Dendritic cell treated with granulocyte-macrophage colony-stimulating factor and Interleukin-4, amounts not matched to agents 40 ng/mL and 50 ng/mL, for 4 days (primary cell): Measurements from ENCODE around the gene ATP6V1G2.

Experiments used
- H3K27ac Mint-ChIP-seq: one replicate; pipeline ENCODE4 v1.8.0; 2022; ENCODE audit warnings: mild to moderate bottlenecking, mixed read lengths
- H3K27me3 Mint-ChIP-seq: one replicate; pipeline ENCODE4 v1.8.0; 2022; ENCODE audit warnings: mild to moderate bottlenecking, mixed read lengths
- H3K36me3 Mint-ChIP-seq: one replicate; pipeline ENCODE4 v1.8.0; 2022; ENCODE audit warnings: low read depth, mixed read lengths
- H3K4me1 Mint-ChIP-seq: one replicate; pipeline ENCODE4 v1.8.0; 2022; ENCODE audit warnings: low read depth, mixed read lengths
- H3K4me3 Mint-ChIP-seq: one replicate; pipeline ENCODE4 v1.8.0; 2022; ENCODE audit warnings: mild to moderate bottlenecking, moderate library complexity, mixed read lengths
- H3K9me3 Mint-ChIP-seq: one replicate; pipeline ENCODE4 v1.8.0; 2022; ENCODE audit warnings: mixed read lengths
- intact Hi-C: fragments of 100-400 bp; cut with micrococcal nuclease; formaldehyde crosslinking; loops from one replicate; pipeline ENCODE4 v1.15.0; 2022

The ATP6V1G2 gene

DNA sequence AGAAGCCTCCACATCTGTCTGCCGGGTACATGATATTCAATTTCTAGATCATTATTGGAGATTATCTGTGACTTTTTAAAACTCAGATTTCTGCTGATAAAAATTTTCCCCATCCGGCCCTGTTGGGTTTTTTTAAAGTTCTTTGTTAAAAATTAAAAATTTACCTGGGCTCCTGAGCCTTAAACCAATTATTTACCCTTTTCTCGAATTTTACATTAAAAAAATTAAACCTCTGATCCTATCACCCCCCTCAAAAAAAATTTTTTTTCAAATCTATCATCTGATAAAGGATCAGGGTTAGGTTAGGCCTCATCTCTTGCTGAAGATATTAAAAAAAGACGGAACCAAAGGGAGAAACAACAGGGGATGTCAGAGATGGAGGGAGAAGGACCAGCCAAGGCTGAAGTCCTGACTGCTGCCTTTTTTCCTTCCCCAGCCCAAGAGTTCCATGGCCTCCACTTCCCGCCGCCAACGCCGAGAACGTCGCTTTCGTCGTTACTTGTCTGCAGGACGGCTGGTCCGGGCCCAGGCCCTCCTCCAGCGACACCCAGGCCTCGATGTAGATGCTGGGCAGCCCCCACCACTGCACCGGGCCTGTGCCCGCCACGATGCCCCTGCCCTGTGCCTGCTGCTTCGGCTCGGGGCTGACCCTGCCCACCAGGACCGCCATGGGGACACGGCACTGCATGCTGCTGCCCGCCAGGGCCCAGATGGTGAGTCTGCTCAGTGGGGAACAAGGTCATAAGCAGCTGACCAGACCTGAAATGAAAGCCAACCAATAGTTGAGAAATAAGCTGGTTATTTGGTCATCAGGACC lies 1.5 kb upstream of the ATP6V1G2 start:
- intact Hi-C loops: loop anchor here (2.0 to 5.0 kb wide), 2 partner anchors 53 to 284 kb away; no protein-coding TSS in a partner anchor
- H3K4me1 Mint-ChIP-seq: peaks cover 34% of the 10 kb centered on the region
- peak overlapping the region; percentile 77 for H3K4me3 Mint-ChIP-seq
- no peaks in the 10 kb centered on the region for H3K27me3 Mint-ChIP-seq
- H3K36me3 Mint-ChIP-seq: peaks cover 31% of the 10 kb centered on the region
- H3K9me3 Mint-ChIP-seq: no peaks in the 10 kb centered on the region
- H3K27ac Mint-ChIP-seq: peak overlapping the region; percentile 80

DNA sequence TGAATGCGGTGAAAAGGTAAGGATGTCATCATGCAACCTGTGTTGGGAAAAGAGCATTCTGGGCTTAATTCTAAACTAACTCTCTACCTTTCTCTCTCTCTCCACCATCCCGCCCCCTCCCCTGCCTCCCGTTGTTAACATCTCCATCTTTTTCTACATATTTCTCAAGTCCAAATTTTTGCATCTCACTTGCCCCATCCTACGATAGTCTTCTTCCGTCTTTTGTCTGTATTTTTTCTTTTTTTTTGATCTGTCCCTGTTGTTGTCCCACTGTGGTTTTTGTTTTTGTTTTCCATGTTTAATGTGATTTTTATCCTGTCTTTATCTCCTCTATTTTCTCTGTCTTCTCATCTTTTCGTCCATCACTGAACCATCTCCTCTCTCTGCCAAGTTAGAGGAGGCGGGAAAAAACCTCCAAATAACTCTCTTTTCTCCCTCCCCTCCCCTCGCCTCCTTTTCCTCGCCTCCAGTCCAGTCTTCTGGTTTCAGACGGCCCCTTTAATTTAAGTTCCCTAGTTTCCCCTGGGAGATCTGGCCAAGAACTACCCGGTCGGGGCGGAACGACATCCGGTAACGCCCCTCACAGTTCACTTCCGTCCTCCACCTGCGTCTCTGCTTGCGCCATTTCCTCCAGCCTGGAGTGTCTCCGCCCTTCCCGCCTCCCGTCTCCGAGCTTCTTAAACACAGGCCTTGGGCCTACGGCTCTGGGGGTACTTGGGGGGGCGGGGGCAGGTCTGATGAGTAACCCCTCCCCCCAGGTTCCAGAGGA lies 734 bp upstream of the ATP6V1G2 start, which contains the start of gene NFKBIL1:
Gene NFKBIL1, plus strand, starts transcription at position 651 of the 769 bp plus-strand sequence. Its CDS starts 87 bp downstream, at position 738.
- peaks cover 34% of the 10 kb centered on the region for H3K4me1 Mint-ChIP-seq
- H3K27me3 Mint-ChIP-seq: no peaks in the 10 kb centered on the region
- peaks cover 28% of the 10 kb centered on the region for H3K36me3 Mint-ChIP-seq
- H3K27ac Mint-ChIP-seq: peak within 1 kb of the TSS; percentile 80
- peak within 1 kb of the TSS; percentile 77 for H3K4me3 Mint-ChIP-seq
- intact Hi-C loops: loop anchor here (2.0 to 5.0 kb wide), 2 partner anchors 52 to 285 kb away; no protein-coding TSS in a partner anchor
- H3K9me3 Mint-ChIP-seq: no peaks in the 10 kb centered on the region

DNA sequence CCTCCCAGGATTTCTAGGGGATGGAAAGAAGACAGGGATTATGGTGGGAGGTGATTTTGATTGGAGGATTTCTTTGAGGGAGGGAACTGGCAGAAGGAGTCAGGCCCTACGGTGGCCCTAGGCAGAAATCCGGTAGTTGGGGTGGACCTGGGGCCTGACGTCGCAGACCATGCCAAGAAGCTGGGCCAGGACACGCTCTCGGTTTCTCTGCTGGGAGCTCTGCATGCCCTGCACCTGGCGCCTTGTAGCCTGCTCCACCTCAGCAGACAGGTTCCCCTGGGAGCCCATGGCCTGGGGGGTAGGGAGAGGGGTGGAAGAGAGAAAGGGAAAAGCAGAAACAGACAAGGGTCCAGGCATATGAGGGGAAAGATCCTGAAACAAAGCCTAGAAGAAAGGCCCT lies 1.1 kb downstream of the ATP6V1G2 start:
- no peak overlapping the region for H3K4me3 Mint-ChIP-seq
- H3K9me3 Mint-ChIP-seq: no peaks in the 10 kb centered on the region
- intact Hi-C loops: loop anchor here (5.0 kb wide), 1 partner anchor 287 kb away; no protein-coding TSS in a partner anchor
- H3K36me3 Mint-ChIP-seq: peaks cover 29% of the 10 kb centered on the region
- H3K4me1 Mint-ChIP-seq: peaks cover 39% of the 10 kb centered on the region
- H3K27me3 Mint-ChIP-seq: no peaks in the 10 kb centered on the region
- no peak overlapping the region for H3K27ac Mint-ChIP-seq

DNA sequence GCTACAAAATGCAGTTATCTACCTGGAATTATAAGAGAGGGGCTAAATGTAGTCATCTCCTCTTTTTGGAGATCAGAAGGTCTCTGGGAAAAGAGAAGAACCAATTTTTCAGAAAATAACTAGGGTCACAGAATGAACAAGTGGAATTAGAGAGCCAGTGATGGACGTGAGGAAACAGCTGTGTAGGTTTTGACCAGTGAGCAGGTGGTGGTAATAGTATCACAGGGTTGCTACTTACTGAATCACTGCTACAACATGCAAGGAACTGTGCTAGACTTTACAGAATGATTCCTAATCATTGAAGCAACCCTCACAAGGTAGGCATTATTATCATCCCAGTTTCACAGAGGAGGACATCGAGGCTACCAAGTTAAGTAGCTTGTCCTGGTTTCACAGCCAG lies 1.7 kb downstream of the ATP6V1G2 start:
- H3K27ac Mint-ChIP-seq: no peak overlapping the region
- H3K9me3 Mint-ChIP-seq: no peaks in the 10 kb centered on the region
- H3K36me3 Mint-ChIP-seq: peaks cover 29% of the 10 kb centered on the region
- H3K4me1 Mint-ChIP-seq: peaks cover 45% of the 10 kb centered on the region
- intact Hi-C loops: loop anchor here (5.0 kb wide), 2 partner anchors 123 to 288 kb away; partner anchors contain the start of genes CSNK2B and LY6G5B
- no peaks in the 10 kb centered on the region for H3K27me3 Mint-ChIP-seq
- H3K4me3 Mint-ChIP-seq: no peak overlapping the region

DNA sequence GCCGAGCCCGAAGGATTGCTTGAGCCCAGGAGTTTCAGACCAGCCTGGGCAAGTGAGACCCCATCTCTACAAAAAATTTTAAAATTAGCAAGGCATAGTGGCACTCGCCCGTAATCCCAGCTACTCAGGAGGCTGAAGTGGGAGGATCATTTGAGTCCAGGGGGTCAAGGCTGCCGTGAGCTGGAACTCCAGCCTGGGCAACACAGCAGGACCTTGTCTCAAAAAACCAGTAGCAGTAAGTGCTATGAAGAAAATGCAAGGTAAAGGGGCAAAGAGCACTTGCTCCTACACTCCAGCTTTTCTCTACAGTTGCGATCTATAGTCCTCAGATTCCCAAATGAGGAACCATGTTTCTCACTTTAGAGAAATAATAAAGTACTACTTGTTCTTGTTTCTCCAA lies 2.8 kb downstream of the ATP6V1G2 start:
- intact Hi-C loops: loop anchor here (5.0 kb wide), 1 partner anchor 124 kb away; the partner anchor contains the start of genes CSNK2B and LY6G5B
- peaks cover 33% of the 10 kb centered on the region for H3K36me3 Mint-ChIP-seq
- no peaks in the 10 kb centered on the region for H3K27me3 Mint-ChIP-seq
- no peak overlapping the region for H3K27ac Mint-ChIP-seq
- no peaks in the 10 kb centered on the region for H3K9me3 Mint-ChIP-seq
- H3K4me1 Mint-ChIP-seq: peaks cover 48% of the 10 kb centered on the region
- H3K4me3 Mint-ChIP-seq: no peak overlapping the region

DNA sequence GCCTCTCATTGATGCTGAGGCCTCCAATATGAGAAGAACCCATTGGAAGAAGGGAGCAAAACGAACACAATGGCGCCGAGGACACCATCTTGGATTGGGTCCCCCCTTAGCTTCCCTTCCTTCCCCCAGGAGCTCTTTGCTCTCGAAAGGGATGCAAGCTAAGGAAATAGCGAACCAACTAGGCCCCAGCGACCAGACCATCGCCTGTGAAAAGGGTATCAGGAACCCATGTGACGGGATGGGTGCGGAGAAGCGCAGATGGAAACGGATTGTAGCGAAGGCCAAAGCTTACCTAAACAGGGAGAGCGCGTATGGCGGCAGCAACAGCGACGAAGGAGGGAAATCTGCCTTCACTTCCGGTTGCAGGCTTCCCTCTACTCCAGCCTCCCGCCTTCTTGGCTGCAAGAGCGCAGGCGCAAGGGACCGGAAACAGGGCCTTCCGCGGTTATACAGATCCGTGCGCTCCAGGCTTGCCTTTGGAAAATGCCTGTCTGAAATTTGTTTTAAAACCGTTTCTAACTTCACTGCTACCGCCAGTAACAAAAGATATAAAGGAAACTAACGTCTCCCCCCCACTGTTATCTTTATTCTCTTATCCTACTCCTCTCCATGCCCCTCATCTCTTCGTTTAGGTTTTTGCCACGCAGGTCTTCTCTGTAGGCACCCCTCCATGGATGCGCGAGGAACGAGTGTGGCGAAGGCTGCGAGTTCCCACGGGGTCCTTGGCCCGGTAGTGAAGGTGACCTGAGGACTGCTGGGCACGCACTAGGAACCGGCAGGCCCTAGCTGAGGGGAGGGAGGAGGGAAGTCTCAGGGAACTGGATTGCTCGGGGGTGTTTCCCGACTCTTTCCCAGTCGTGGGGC lies 4.5 kb downstream of the ATP6V1G2 start, which contains the start of gene DDX39B:
Gene DDX39B, minus strand, starts transcription at position 346 of the 864 bp plus-strand sequence. CDS start 1,471 bp downstream, outside the sequence.
- no peaks in the 10 kb centered on the region for H3K27me3 Mint-ChIP-seq
- H3K4me3 Mint-ChIP-seq: peak within 1 kb of the TSS; percentile 86
- peaks cover 40% of the 10 kb centered on the region for H3K4me1 Mint-ChIP-seq
- H3K9me3 Mint-ChIP-seq: no peaks in the 10 kb centered on the region
- H3K36me3 Mint-ChIP-seq: peaks cover 50% of the 10 kb centered on the region
- intact Hi-C loops: loop anchor here (5.0 kb wide), 1 partner anchor 125 kb away; the partner anchor contains the start of genes CSNK2B and LY6G5B
- peak within 1 kb of the TSS; percentile 91 for H3K27ac Mint-ChIP-seq

DNA sequence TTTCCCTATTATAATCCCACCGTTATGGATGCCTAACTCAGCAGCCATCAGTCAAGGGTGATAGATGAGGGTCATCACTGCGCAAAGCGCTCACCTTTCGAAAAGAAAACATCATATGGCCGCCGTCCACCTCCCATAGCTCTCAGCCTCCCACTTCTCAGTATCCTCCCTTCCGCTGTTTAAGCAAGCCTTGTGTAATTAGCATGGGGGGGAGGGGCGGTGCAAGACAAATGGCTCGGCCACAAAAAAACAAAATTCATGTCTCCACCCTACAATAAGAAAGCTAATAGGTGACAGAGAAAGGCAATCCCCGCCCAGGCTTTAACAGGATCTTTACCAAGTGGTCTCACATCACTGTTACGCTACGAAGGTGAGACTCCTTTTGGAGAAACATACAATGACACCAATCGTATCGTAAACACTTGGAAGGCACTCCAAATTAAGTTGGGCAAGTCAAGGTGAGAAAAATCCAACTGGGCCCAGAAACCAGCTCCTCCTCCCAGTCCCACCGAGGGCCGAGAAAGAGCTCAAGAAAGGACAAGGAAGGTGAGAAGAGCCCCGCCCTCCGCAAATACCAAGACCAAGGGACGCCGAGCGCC lies 5.2 kb downstream of the ATP6V1G2 start:
- peaks cover 32% of the 10 kb centered on the region for H3K4me1 Mint-ChIP-seq
- H3K4me3 Mint-ChIP-seq: peak overlapping the region; percentile 86
- H3K27me3 Mint-ChIP-seq: no peaks in the 10 kb centered on the region
- H3K9me3 Mint-ChIP-seq: no peaks in the 10 kb centered on the region
- H3K27ac Mint-ChIP-seq: peak overlapping the region; percentile 91
- intact Hi-C loops: loop anchor here (5.0 kb wide), 1 partner anchor 126 kb away; the partner anchor contains the start of genes CSNK2B and LY6G5B
- H3K36me3 Mint-ChIP-seq: peaks cover 57% of the 10 kb centered on the region

DNA sequence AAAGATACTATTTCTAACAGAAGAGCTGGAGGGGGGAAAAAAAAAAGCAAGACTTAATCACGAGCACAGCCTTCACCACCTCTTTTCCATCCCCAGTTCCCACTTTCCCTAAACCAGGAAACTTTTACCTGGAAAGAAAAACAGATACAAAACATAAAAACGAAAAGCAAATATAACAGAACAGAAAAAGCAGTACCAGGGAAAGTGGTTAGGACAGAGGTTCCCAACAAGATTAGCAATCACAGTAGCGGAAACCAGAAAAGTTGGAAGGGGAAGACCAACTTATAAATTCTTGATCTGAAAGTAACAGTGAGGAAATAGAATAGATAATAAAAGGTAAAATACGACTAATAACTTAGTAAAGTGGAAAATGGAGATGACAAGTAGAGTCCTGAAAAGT lies 5.8 kb downstream of the ATP6V1G2 start:
- Mint-ChIP-seq H3K27me3 (no peaks in the 10 kb centered on the region), H3K4me3 (peak overlapping the region; percentile 86), H3K36me3 (peaks cover 62% of the 10 kb centered on the region), H3K27ac (peak overlapping the region; percentile 91), H3K9me3 (no peaks in the 10 kb centered on the region), H3K4me1 (peaks cover 28% of the 10 kb centered on the region)
- intact Hi-C loops: loop anchor here (5.0 kb wide), 1 partner anchor 127 kb away; the partner anchor contains the start of genes CSNK2B and LY6G5B

DNA sequence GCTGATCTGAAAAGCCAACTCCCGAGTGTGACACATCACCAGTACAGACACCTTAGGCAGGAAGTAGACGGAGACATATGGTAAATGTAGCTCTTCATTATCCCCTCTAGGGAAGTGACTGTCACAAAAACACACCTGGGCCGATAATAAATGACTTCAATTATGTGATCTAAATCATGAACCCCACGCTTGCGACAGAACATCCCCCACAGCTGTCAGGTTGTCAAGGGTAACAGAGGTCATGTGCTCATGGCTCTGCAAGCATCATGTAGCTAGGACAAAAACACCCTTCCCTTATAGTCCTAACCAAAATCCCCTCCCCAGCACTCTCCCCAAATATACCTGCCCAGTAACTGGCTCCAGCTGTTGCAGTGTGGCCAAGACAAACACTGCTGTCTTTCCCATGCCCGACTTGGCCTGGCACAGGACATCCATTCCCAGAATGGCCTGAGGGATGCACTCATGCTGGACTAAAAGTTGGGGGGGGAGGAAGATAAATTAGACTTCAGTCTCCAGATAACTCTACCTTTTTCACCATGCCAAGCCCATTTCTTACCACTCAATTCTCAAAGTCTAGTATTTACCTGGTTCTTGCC lies 7.5 kb downstream of the ATP6V1G2 start:
- peaks cover 79% of the 10 kb centered on the region for H3K36me3 Mint-ChIP-seq

DNA sequence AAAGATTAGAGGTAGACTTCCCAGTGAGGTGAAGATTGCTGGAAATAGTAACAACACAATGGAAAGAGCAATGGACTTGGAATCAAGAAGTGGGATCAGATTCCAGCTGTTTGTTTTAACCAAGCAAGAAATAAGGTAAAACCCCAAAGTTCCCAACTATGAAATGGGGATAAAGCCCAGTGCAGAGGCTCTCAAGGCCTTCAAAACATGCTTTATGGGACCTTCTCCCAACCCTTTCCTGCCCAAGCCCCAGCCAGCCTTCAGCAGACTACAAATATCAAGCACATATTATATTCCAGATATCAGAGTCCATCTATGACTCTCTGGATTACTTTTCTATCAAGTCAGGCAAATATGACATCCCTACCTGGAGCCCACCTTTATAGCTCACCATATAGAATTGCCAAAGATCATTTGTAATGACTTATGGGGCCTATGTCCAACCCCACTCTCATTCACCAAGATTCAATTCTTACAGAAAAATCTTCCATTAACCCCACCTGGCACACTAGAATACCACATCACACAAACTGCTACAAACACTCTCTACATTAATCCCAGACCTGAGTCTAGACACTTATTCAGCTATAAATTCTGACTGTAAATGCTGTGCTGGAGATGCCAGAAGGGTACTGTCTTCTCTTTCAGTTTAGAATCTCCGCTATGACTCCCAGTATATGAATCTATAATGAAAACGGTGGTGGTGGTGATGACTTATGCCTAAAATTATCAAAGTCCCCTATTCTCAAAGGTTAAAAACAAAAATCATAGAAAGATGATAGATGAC lies 10.7 kb downstream of the ATP6V1G2 start:
- Mint-ChIP-seq H3K27ac (no peak overlapping the region), H3K36me3 (peaks cover 99% of the 10 kb centered on the region), H3K4me1 (peaks cover 32% of the 10 kb centered on the region), H3K9me3 (no peaks in the 10 kb centered on the region), H3K27me3 (no peaks in the 10 kb centered on the region), H3K4me3 (no peak overlapping the region)
- intact Hi-C loops: no loop called here

More for the DNA sequence above, 7.5 kb downstream of the ATP6V1G2 start:
- Mint-ChIP-seq H3K9me3 (no peaks in the 10 kb centered on the region), H3K4me3 (peak overlapping the region; percentile 37), H3K27ac (peak overlapping the region; percentile 3), H3K4me1 (peaks cover 28% of the 10 kb centered on the region), H3K27me3 (no peaks in the 10 kb centered on the region)
- intact Hi-C loops: no loop called here

DNA sequence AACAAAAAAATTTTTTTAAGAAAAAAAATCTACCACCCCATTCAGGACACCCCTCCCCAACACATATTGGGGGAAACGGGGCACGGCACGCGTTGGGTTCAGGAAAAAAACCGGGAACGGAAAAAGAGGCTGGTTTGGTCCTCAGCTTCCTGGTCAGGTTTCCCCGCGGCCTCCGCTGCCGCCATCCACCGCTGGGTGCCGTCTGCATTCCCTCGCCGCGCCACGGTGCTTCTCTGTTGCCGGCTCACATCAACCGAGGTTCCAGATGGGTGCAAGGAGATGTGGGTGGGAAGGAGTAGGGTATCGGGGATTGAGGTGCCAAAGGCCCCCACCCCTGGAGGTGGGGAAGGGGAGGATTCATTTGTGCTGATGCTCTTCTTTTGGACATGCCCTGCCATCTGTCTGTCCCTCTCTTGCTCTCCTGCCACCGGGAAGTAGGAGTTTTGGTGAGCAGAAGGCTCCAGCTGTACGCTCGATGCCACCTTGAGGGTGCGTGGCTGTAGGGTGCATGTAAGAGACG lies 11.8 kb downstream of the ATP6V1G2 start:
- no peaks in the 10 kb centered on the region for H3K27me3 Mint-ChIP-seq
- H3K9me3 Mint-ChIP-seq: no peaks in the 10 kb centered on the region
- peaks cover 27% of the 10 kb centered on the region for H3K4me1 Mint-ChIP-seq
- no peak overlapping the region for H3K27ac Mint-ChIP-seq
- H3K36me3 Mint-ChIP-seq: peaks cover 99% of the 10 kb centered on the region
- H3K4me3 Mint-ChIP-seq: no peak overlapping the region
- intact Hi-C loops: no loop called here

DNA sequence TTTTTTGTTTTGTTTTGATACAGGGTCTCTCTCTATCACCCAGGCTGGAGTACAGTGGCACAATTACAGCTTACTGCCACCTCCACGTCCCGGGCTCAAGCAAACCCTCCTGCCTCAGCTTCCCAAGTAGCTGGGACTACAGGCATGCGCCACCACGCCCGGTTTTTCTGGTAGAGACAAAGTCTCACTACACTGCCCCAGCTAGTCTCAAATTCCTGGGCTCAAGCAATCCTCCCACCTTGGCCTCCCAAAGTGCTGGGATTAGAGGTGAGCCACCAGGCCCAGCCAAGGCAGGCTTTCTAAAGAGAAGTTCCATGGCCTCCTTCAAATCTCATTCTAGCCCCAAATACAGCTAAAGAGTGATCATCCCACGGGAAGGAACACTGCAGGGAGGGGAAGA lies 12.4 kb downstream of the ATP6V1G2 start:
- Mint-ChIP-seq H3K9me3 (no peaks in the 10 kb centered on the region), H3K4me1 (peaks cover 21% of the 10 kb centered on the region), H3K4me3 (no peak overlapping the region), H3K36me3 (peaks cover 99% of the 10 kb centered on the region), H3K27ac (no peak overlapping the region), H3K27me3 (no peaks in the 10 kb centered on the region)
- intact Hi-C loops: no loop called here
